ENCODE measurements around the gene PPFIA1. TPM values are rescaled to one million over a fixed set of nuclear protein-coding genes. Genes with fewer than 3 reads are reported as not detected.

Gene PPFIA1
- total RNA-seq, 1 experiment from 2014 or later = 75.1 TPM

DNA sequence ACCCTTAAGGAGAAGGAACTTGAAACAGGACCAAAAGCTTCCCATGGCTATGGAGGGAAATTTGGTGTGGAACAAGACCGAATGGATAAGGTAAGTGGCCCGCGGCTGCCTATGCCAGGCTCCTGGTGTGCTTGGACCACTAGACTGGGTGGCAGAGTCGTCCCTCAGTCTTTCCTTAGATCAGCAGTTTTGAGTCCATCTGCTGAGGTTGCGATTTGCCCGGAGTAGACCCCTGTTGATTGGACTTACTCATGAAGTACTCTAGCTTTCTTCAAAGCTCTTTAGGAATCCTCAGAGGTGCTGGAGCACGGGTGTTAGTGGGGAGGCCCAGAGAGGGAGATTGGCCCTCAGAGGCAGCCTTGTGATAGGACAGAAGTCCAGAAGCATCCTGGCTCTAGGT is 139.4 kb downstream of the PPFIA1 start:
- peaks cover 77% of the 10 kb centered on the region for H3K36me3 Mint-ChIP-seq

More for the DNA sequence above, 139.4 kb downstream of the PPFIA1 start:
- no peak overlapping the region for H3K4me3 Mint-ChIP-seq
- POLR2A ChIA-PET = no interaction called here
- DNase-seq (ENCODE audit: low spot score) (no peak), ATAC-seq (no peak)
- no peaks in the 10 kb centered on the region for H3K9me3 Mint-ChIP-seq
- CTCF ChIA-PET = no interaction called here
- no peak for TF ChIP-seq NR3C1 (CRISPR knock-in tag; conservative IDR thresholded peaks at IDR 0.05; ENCODE audit: low read depth)
- TF ChIP-seq, protein P1, sequence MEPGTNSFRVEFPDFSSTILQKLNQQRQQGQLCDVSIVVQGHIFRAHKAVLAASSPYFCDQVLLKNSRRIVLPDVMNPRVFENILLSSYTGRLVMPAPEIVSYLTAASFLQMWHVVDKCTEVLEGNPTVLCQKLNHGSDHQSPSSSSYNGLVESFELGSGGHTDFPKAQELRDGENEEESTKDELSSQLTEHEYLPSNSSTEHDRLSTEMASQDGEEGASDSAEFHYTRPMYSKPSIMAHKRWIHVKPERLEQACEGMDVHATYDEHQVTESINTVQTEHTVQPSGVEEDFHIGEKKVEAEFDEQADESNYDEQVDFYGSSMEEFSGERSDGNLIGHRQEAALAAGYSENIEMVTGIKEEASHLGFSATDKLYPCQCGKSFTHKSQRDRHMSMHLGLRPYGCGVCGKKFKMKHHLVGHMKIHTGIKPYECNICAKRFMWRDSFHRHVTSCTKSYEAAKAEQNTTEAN (CRISPR knock-in tag; IDR thresholded peaks at IDR 0.05) = no peak
- no peak for TF ChIP-seq ZNF423 (CRISPR knock-in tag; IDR thresholded peaks at IDR 0.05)
- TF ChIP-seq ZNF232 (CRISPR knock-in tag; IDR thresholded peaks at IDR 0.05) = no peak
- TF ChIP-seq, protein P2, sequence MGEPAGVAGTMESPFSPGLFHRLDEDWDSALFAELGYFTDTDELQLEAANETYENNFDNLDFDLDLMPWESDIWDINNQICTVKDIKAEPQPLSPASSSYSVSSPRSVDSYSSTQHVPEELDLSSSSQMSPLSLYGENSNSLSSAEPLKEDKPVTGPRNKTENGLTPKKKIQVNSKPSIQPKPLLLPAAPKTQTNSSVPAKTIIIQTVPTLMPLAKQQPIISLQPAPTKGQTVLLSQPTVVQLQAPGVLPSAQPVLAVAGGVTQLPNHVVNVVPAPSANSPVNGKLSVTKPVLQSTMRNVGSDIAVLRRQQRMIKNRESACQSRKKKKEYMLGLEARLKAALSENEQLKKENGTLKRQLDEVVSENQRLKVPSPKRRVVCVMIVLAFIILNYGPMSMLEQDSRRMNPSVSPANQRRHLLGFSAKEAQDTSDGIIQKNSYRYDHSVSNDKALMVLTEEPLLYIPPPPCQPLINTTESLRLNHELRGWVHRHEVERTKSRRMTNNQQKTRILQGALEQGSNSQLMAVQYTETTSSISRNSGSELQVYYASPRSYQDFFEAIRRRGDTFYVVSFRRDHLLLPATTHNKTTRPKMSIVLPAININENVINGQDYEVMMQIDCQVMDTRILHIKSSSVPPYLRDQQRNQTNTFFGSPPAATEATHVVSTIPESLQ (CRISPR knock-in tag; IDR thresholded peaks at IDR 0.05) = no peak
- TF ChIP-seq NR1H2 (CRISPR knock-in tag; IDR thresholded peaks at IDR 0.05) = no peak
- TF ChIP-seq, protein P3, sequence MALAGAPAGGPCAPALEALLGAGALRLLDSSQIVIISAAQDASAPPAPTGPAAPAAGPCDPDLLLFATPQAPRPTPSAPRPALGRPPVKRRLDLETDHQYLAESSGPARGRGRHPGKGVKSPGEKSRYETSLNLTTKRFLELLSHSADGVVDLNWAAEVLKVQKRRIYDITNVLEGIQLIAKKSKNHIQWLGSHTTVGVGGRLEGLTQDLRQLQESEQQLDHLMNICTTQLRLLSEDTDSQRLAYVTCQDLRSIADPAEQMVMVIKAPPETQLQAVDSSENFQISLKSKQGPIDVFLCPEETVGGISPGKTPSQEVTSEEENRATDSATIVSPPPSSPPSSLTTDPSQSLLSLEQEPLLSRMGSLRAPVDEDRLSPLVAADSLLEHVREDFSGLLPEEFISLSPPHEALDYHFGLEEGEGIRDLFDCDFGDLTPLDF (CRISPR knock-in tag; IDR thresholded peaks at IDR 0.05) = no peak
- TF ChIP-seq, protein P4, sequence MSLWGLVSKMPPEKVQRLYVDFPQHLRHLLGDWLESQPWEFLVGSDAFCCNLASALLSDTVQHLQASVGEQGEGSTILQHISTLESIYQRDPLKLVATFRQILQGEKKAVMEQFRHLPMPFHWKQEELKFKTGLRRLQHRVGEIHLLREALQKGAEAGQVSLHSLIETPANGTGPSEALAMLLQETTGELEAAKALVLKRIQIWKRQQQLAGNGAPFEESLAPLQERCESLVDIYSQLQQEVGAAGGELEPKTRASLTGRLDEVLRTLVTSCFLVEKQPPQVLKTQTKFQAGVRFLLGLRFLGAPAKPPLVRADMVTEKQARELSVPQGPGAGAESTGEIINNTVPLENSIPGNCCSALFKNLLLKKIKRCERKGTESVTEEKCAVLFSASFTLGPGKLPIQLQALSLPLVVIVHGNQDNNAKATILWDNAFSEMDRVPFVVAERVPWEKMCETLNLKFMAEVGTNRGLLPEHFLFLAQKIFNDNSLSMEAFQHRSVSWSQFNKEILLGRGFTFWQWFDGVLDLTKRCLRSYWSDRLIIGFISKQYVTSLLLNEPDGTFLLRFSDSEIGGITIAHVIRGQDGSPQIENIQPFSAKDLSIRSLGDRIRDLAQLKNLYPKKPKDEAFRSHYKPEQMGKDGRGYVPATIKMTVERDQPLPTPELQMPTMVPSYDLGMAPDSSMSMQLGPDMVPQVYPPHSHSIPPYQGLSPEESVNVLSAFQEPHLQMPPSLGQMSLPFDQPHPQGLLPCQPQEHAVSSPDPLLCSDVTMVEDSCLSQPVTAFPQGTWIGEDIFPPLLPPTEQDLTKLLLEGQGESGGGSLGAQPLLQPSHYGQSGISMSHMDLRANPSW (CRISPR knock-in tag; conservative IDR thresholded peaks at IDR 0.05; ENCODE audit: low read depth) = no peak
- TF ChIP-seq, protein P5, sequence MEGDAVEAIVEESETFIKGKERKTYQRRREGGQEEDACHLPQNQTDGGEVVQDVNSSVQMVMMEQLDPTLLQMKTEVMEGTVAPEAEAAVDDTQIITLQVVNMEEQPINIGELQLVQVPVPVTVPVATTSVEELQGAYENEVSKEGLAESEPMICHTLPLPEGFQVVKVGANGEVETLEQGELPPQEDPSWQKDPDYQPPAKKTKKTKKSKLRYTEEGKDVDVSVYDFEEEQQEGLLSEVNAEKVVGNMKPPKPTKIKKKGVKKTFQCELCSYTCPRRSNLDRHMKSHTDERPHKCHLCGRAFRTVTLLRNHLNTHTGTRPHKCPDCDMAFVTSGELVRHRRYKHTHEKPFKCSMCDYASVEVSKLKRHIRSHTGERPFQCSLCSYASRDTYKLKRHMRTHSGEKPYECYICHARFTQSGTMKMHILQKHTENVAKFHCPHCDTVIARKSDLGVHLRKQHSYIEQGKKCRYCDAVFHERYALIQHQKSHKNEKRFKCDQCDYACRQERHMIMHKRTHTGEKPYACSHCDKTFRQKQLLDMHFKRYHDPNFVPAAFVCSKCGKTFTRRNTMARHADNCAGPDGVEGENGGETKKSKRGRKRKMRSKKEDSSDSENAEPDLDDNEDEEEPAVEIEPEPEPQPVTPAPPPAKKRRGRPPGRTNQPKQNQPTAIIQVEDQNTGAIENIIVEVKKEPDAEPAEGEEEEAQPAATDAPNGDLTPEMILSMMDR (IDR thresholded peaks at IDR 0.05) = no peak
- TF ChIP-seq, protein P6, sequence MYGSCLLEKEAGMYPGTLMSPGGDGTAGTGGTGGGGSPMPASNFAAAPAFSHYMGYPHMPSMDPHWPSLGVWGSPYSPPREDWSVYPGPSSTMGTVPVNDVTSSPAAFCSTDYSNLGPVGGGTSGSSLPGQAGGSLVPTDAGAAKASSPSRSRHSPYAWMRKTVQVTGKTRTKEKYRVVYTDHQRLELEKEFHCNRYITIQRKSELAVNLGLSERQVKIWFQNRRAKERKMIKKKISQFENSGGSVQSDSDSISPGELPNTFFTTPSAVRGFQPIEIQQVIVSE (CRISPR knock-in tag; IDR thresholded peaks at IDR 0.05; ENCODE audit: borderline replicate concordance) = no peak
- TF ChIP-seq, protein P7, sequence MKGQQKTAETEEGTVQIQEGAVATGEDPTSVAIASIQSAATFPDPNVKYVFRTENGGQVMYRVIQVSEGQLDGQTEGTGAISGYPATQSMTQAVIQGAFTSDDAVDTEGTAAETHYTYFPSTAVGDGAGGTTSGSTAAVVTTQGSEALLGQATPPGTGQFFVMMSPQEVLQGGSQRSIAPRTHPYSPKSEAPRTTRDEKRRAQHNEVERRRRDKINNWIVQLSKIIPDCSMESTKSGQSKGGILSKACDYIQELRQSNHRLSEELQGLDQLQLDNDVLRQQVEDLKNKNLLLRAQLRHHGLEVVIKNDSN (CRISPR knock-in tag; IDR thresholded peaks at IDR 0.05) = no peak
- TF ChIP-seq ELF4 (CRISPR knock-in tag; IDR thresholded peaks at IDR 0.05; ENCODE audit: low read depth) = no peak
- no peak for TF ChIP-seq ZNF317 (CRISPR knock-in tag; IDR thresholded peaks at IDR 0.05; ENCODE audit: borderline replicate concordance, low read depth)
- TF ChIP-seq, protein P8, sequence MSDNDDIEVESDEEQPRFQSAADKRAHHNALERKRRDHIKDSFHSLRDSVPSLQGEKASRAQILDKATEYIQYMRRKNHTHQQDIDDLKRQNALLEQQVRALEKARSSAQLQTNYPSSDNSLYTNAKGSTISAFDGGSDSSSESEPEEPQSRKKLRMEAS (CRISPR knock-in tag; IDR thresholded peaks at IDR 0.05) = no peak
- TF ChIP-seq KAT7 (CRISPR knock-in tag; IDR thresholded peaks at IDR 0.05; ENCODE audit: borderline replicate concordance) = no peak
- TF ChIP-seq FOXK1 (CRISPR knock-in tag; IDR thresholded peaks at IDR 0.05) = no peak
- no peak for TF ChIP-seq GTF2I (CRISPR knock-in tag; conservative IDR thresholded peaks at IDR 0.05)
- TF ChIP-seq, protein P9, sequence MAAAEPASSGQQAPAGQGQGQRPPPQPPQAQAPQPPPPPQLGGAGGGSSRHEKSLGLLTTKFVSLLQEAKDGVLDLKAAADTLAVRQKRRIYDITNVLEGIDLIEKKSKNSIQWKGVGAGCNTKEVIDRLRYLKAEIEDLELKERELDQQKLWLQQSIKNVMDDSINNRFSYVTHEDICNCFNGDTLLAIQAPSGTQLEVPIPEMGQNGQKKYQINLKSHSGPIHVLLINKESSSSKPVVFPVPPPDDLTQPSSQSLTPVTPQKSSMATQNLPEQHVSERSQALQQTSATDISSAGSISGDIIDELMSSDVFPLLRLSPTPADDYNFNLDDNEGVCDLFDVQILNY (CRISPR knock-in tag; IDR thresholded peaks at IDR 0.05) = no peak
- no peak for TF ChIP-seq NFE2L1 (CRISPR knock-in tag; IDR thresholded peaks at IDR 0.05)
- no peaks in the 10 kb centered on the region for H3K27me3 Mint-ChIP-seq (ENCODE audit: low read depth)
- no peak overlapping the region for H3K27ac Mint-ChIP-seq
- H3K4me1 Mint-ChIP-seq = no peaks in the 10 kb centered on the region

Measured in WTC11 (cell line).